GM10266 (cell line): Measurements from ENCODE around the gene OLIG1.

Source experiments
- DNase-seq: peaks from one replicate; pipeline ENCODE4 v3.0.0; 2012; ENCODE audit errors: extremely low spot score
- TF ChIP-seq, protein P1 (sequence below): IDR thresholded peaks from 2 replicates; pipeline ENCODE4 v1.5.1; 2012; ENCODE audit warnings: mild to moderate bottlenecking, low read depth; ENCODE audit not compliant: control insufficient read depth, insufficient read depth; ENCODE audit errors: missing control alignments

Gene OLIG1

DNA sequence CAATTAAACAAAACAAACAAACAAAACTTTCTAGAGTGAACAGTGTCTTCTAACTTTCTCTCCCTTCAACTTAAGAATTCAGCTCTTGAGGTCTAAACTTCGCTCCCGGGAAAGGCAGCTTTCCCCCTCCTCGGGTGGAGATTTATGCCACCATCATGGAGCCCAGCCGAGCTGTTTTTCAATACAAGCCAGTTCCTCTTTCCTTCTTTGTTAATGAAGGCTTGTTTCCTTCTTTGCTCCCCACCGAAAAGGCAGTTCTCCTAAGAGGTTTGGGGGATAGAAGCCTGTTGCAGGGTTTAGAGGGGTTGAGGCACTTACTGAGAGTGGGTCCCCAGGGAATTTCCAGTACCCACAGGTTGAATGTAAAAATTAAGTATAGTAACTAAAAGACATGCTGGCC lies 26.5 kb downstream of the OLIG1 start:
- TF ChIP-seq, protein P1, sequence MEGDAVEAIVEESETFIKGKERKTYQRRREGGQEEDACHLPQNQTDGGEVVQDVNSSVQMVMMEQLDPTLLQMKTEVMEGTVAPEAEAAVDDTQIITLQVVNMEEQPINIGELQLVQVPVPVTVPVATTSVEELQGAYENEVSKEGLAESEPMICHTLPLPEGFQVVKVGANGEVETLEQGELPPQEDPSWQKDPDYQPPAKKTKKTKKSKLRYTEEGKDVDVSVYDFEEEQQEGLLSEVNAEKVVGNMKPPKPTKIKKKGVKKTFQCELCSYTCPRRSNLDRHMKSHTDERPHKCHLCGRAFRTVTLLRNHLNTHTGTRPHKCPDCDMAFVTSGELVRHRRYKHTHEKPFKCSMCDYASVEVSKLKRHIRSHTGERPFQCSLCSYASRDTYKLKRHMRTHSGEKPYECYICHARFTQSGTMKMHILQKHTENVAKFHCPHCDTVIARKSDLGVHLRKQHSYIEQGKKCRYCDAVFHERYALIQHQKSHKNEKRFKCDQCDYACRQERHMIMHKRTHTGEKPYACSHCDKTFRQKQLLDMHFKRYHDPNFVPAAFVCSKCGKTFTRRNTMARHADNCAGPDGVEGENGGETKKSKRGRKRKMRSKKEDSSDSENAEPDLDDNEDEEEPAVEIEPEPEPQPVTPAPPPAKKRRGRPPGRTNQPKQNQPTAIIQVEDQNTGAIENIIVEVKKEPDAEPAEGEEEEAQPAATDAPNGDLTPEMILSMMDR = no peak
- no peak for DNase-seq

DNA sequence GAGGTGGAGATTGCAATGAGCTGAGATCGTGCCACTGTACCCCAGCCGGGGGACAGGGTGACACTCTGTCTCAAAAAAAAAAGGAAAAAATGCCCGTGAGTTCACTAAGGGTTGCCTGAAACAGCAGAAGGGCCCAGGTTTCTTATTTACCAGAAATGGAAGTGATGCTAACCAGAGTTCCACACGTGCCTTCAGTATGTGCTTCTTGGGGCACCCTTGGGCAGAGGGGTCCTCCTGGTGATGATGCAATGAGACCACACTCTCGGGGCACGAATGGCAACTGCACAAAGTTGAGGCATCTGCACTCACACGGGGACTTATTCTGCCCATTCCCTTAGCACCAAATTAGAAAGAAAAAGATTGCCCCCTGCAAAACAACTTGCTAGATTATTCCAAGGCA lies 29.2 kb downstream of the OLIG1 start:
- no peak for DNase-seq
- TF ChIP-seq, protein P1 = no peak

DNA sequence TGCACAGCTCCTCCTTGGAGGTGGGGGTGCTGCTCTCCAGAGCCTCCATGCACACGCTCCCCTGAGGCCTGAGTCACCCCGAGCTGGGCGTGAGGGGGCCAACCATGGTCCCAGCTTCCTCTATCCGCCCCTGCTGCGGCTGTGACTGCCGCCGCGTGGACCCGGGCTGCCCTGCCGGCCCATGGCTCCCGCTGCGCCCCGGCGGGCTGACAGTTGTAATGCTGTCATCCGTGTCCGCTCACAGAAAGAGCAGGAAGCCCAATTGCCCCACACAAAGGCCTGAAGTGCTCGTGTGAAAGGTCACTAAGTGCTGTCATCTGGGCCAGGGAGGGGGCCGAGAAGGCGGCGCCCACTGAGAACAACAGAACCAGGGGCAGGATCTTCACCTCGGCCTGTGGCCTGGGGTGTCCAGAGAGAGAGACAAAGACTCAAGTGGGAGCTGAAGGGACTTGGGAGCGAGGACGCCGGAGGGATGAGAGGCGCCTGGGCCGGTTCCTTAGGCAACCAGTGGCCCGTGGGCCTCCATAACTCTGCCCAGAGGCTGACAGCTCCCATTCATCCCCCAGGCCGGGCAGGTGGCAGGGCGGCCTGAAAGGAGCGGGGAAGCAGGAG lies 31.5 kb downstream of the OLIG1 start:
- no peak for DNase-seq
- TF ChIP-seq, protein P1 = no peak

DNA sequence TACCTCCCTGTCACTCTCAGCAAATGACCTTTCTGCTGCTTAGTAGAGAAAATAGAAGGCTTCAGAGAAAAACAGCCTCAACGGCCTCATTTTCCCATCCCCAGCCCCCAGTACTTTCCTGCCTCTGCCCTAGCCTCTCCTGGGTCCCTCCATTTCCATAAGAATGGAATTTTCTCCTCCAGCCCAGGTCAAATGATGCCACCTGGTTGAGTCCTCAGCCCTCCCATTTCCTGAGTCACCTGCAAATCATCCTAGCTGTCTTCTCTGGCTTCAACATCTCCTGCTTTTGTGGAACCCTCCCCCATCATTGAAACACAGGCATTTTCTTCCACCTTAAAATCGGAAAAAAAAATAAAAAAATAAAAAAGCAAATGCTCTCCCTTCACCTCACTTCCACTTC lies 35.1 kb downstream of the OLIG1 start:
- TF ChIP-seq, protein P1 = no peak

DNA sequence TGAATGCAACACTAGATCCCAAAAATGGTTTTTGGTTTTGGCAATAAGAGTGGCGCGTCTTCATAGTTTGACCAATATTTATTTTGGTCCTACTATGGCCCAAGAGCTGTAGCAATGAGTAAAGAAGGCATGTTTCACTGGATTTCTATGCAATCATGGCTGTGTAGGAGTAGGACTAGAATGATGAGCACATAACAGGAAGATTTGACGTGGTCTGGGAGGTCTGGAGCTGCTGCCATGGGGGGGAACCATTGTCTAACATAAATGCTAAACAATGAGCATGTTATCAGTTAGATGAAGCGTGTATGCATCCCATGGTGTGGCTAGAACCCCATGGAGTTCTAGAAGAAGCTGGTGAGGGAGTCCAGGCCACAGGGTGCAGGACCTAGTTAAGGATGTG lies 38.3 kb downstream of the OLIG1 start:
- DNase-seq = no peak
- TF ChIP-seq, protein P1 = no peak

More for the DNA sequence above, 35.1 kb downstream of the OLIG1 start:
- no peak for DNase-seq

DNA sequence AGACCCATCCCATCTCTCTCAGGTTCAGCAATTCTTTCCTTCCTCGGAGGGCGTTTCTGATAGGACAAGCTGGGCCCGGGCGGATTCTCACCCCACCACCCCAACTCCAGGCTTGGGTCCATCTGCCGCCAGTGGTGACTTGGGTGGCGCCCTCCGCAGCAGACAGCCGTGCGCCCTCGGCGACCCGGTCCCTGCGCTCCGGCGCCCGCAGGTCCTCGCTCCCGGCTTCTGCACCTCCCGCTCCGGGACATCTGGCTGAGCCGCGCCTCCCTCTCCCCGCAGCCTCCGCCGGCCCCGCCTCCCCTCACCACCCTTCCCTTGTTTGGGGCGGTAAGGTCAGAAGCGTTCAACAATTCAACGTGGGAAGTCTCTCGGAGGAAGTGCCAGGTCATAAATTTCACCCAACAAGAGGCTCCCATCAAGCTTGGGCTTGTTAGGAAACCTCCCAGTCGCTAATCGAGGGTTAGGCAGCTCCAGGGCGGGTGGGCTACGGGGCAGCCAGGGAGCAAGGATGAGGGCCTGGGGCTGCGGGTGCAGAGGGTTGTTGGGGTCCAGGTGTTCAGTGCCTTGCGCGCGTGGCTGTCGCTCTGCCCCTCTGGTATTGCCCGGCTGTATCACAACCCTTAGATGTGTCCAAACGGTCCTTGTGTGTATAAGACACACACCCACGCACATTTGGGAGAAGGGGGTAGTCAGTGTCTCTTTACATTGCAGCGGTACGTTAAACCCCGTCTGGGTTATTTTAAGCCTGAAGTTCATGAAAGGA lies 39.8 kb downstream of the OLIG1 start:
- no peak for DNase-seq
- TF ChIP-seq, protein P1 = no peak

DNA sequence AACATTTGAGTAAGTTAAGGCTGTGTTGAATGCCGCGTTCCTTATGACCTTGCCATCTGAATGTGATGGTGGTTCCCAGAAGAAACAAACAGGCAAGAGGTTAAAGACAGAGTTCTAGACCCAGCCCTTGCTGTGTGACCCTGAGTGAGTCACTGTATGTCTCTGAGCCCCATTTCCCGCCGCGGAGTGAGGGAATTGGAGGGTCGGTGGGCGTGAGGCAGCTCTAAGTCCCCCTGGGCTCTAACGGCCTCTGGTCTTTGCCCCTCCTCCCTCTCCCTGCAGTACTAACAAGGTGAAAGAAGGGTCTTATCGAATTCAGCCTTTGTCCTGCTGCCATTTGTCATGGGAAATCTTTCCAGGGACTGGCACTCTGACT lies 40.4 kb downstream of the OLIG1 start:
- no peak for DNase-seq
- TF ChIP-seq, protein P1 = no peak
